Subcutaneous abdominal adipose tissue (tissue), 5 donors: ENCODE data around the gene FUCA1.

Experiments used
- H3K27ac ChIP-seq: one replicate; pipeline ENCODE4 v1.7.0; 2013; ENCODE audit warnings: low read depth, mild to moderate bottlenecking, inconsistent platforms, low read length, moderate library complexity
- H3K27me3 ChIP-seq, 5 donors: one replicate each; pipeline ENCODE4 v1.7.0; 2013; ENCODE audit warnings: low read length in 5 of 5, inconsistent platforms in 1 of 5; ENCODE audit not compliant: control insufficient read depth in 5 of 5, insufficient read depth in 4 of 5
- H3K36me3 ChIP-seq, 5 donors: one replicate each; pipeline ENCODE4 v1.7.0; 2013; ENCODE audit warnings: low read length in 5 of 5; ENCODE audit not compliant: control insufficient read depth in 5 of 5, insufficient read depth in 5 of 5
- H3K4me1 ChIP-seq, 5 donors: one replicate each; pipeline ENCODE4 v1.7.0; 2013; ENCODE audit warnings: low read length in 5 of 5, mild to moderate bottlenecking in 3 of 5, moderate library complexity in 1 of 5; ENCODE audit not compliant: control insufficient read depth in 5 of 5, insufficient read depth in 5 of 5
- H3K4me3 ChIP-seq, 5 donors: one replicate each; pipeline ENCODE4 v1.7.0; 2013; ENCODE audit warnings: low read length in 5 of 5, low read depth in 1 of 5
- H3K9ac ChIP-seq, 5 donors: one replicate each; pipeline ENCODE4 v1.7.0; 2013; ENCODE audit warnings: low read length in 5 of 5, mild to moderate bottlenecking in 4 of 5, moderate library complexity in 3 of 5
- H3K9me3 ChIP-seq, 5 donors: one replicate each; pipeline ENCODE4 v1.7.0; 2013; ENCODE audit warnings: low read length in 5 of 5; ENCODE audit not compliant: control insufficient read depth in 5 of 5
- donor health status: healthy.
- donor health status: healthy.
- donor health status: healthy.
- donor health status: healthy.
- donor health status: healthy.

The FUCA1 gene

GRCh38 chr1:23867895-23868556 lies at the start of gene FUCA1:
FUCA1 (minus strand) TSS chr1:23868290; CDS start chr1:23868286, 4 bp downstream.
- Histone ChIP-seq H3K9ac (peak within 1 kb of the TSS; percentile 71 to 87 (median 77)), H3K27ac (peak within 1 kb of the TSS; percentile 60), H3K36me3 (peaks cover 0 to 11% (median 6%) of the 10 kb centered on the region in 5 donors), H3K4me3 (peak within 1 kb of the TSS; percentile 86 to 94 (median 88)), H3K27me3 (no peaks in the 10 kb centered on the region), H3K9me3 (no peaks in the 10 kb centered on the region), H3K4me1 (peaks cover 7 to 42% (median 29%) of the 10 kb centered on the region in 5 donors)

GRCh38 chr1:23916209-23917131 lies 48.4 kb upstream of the FUCA1 start:
- Histone ChIP-seq H3K4me3 (peak overlapping the region in 1 of 5 donors; percentile 15), H3K27ac (no peak overlapping the region)

GRCh38 chr1:23915466-23915865 lies 47.4 kb upstream of the FUCA1 start:
- no peak overlapping the region for H3K27ac ChIP-seq
- H3K27me3 ChIP-seq: peaks cover 0 to 7% (median 0%) of the 10 kb centered on the region in 5 donors

More at GRCh38 chr1:23916209-23917131, 48.4 kb upstream of the FUCA1 start:
- Histone ChIP-seq H3K36me3 (no peaks in the 10 kb centered on the region), H3K4me1 (peaks cover 0 to 29% (median 11%) of the 10 kb centered on the region in 5 donors), H3K9ac (no peak overlapping the region), H3K27me3 (peaks cover 0 to 4% (median 0%) of the 10 kb centered on the region in 5 donors), H3K9me3 (no peaks in the 10 kb centered on the region)

GRCh38 chr1:23914921-23915320 lies 46.8 kb upstream of the FUCA1 start:
- no peak overlapping the region for H3K4me3 ChIP-seq
- no peaks in the 10 kb centered on the region for H3K36me3 ChIP-seq
- peaks cover 0 to 7% (median 0%) of the 10 kb centered on the region in 5 donors for H3K27me3 ChIP-seq
- H3K9me3 ChIP-seq: no peaks in the 10 kb centered on the region
- no peak overlapping the region for H3K27ac ChIP-seq
- peaks cover 0 to 34% (median 8%) of the 10 kb centered on the region in 5 donors for H3K4me1 ChIP-seq
- no peak overlapping the region for H3K9ac ChIP-seq

More at GRCh38 chr1:23915466-23915865, 47.4 kb upstream of the FUCA1 start:
- no peak overlapping the region for H3K4me3 ChIP-seq
- no peaks in the 10 kb centered on the region for H3K9me3 ChIP-seq
- H3K36me3 ChIP-seq: no peaks in the 10 kb centered on the region
- H3K4me1 ChIP-seq: peaks cover 0 to 37% (median 11%) of the 10 kb centered on the region in 5 donors
- no peak overlapping the region for H3K9ac ChIP-seq

- H3K27ac ChIP-seq: no peak within 1 kb of the TSS
- H3K4me3 ChIP-seq: no peak within 1 kb of the TSS
- no peaks in the 10 kb centered on the region for H3K36me3 ChIP-seq
- H3K9ac ChIP-seq: no peak within 1 kb of the TSS
- H3K4me1 ChIP-seq: peaks cover 0 to 40% (median 13%) of the 10 kb centered on the region in 5 donors
- peaks cover 3 to 18% (median 10%) of the 10 kb centered on the region in 5 donors for H3K27me3 ChIP-seq
- no peaks in the 10 kb centered on the region for H3K9me3 ChIP-seq
Observed at GRCh38 chr1:23913212-23913880, 45.3 kb upstream of the FUCA1 start, which contains the start of gene CNR2. CNR2 (minus strand) TSS chr1:23913362; CDS start chr1:23875617, 37,745 bp downstream.

- Histone ChIP-seq H3K27ac (no peak overlapping the region), H3K4me1 (peaks cover 0 to 40% (median 13%) of the 10 kb centered on the region in 5 donors), H3K9me3 (no peaks in the 10 kb centered on the region), H3K36me3 (no peaks in the 10 kb centered on the region), H3K27me3 (peaks cover 3 to 18% (median 10%) of the 10 kb centered on the region in 5 donors), H3K9ac (no peak overlapping the region), H3K4me3 (no peak overlapping the region)
Observed at GRCh38 chr1:23911921-23912320, 43.8 kb upstream of the FUCA1 start.

GRCh38 chr1:23910553-23911246 lies 42.6 kb upstream of the FUCA1 start:
- Histone ChIP-seq H3K4me3 (no peak overlapping the region), H3K27me3 (peaks cover 3 to 22% (median 15%) of the 10 kb centered on the region in 5 donors), H3K9ac (no peak overlapping the region), H3K4me1 (peaks cover 0 to 27% (median 6%) of the 10 kb centered on the region in 5 donors), H3K9me3 (no peaks in the 10 kb centered on the region), H3K27ac (no peak overlapping the region), H3K36me3 (no peaks in the 10 kb centered on the region)

GRCh38 chr1:23910144-23910543 lies 42.1 kb upstream of the FUCA1 start:
- H3K9ac ChIP-seq: no peak overlapping the region
- H3K4me3 ChIP-seq: no peak overlapping the region
- H3K36me3 ChIP-seq: no peaks in the 10 kb centered on the region
- peaks cover 0 to 27% (median 6%) of the 10 kb centered on the region in 5 donors for H3K4me1 ChIP-seq
- no peak overlapping the region for H3K27ac ChIP-seq
- H3K27me3 ChIP-seq: peaks cover 3 to 23% (median 15%) of the 10 kb centered on the region in 5 donors
- no peaks in the 10 kb centered on the region for H3K9me3 ChIP-seq

GRCh38 chr1:23909412-23909811 lies 41.3 kb upstream of the FUCA1 start:
- no peaks in the 10 kb centered on the region for H3K9me3 ChIP-seq
- H3K4me1 ChIP-seq: peaks cover 0 to 27% (median 6%) of the 10 kb centered on the region in 5 donors
- H3K4me3 ChIP-seq: no peak overlapping the region
- H3K27me3 ChIP-seq: peaks cover 9 to 28% (median 15%) of the 10 kb centered on the region in 5 donors
- no peak overlapping the region for H3K9ac ChIP-seq
- no peaks in the 10 kb centered on the region for H3K36me3 ChIP-seq
- H3K27ac ChIP-seq: no peak overlapping the region
